OCI-LY7 (cell line): Measurements from ENCODE around the gene MUC5B. TPM values are rescaled to one million over a fixed set of nuclear protein-coding genes. Genes with fewer than 3 reads are reported as not detected.

Experiments
- BruUV-seq: library from RNA; stranded (reverse); fragments of 400-500 nt; replicated peaks from 2 replicates; lab custom pipeline; 2021; lab: Mats Ljungman, UMichigan
- CTCF ChIA-PET: fragments of 300-600 bp; sonication (Branson Sonifier 250); formaldehyde crosslinking; loops from one replicate; lab custom pipeline; 2022; ENCODE audit warnings: antibody characterized with exemption; ENCODE audit not compliant: unreplicated experiment; lab: Charles Lee
- POLR2A ChIA-PET: fragments of 300-600 bp; sonication (Branson Sonifier 250); formaldehyde crosslinking; loops from one replicate; lab custom pipeline; 2022; ENCODE audit warnings: antibody characterized with exemption; lab: Charles Lee
- DNase-seq: peaks from one replicate; pipeline ENCODE4 v3.0.0-alpha.2; 2015; ENCODE audit warnings: low spot score
- H2AFZ ChIP-seq: fragments of 200-600 bp; sonication (generic), shearing (Covaris generic); 2 replicates; pipeline ENCODE4 v1.6.1; 2014; ENCODE audit warnings: mild to moderate bottlenecking, antibody characterized with exemption, low read length, moderate library complexity
- H3K27ac ChIP-seq: fragments of 200-600 bp; sonication (generic); 2 replicates; pipeline ENCODE4 v1.5.1; 2014; ENCODE audit warnings: mixed run types, low read depth, mild to moderate bottlenecking, moderate library complexity, low read length, inconsistent platforms; ENCODE audit not compliant: poor library complexity, severe bottlenecking
- H3K36me3 ChIP-seq: fragments of 200-600 bp; sonication (generic); 2 replicates; pipeline ENCODE4 v1.6.1; 2014; ENCODE audit warnings: mild to moderate bottlenecking, antibody characterized with exemption, low read length, moderate library complexity, mixed read lengths; ENCODE audit not compliant: insufficient read depth
- H3K4me1 ChIP-seq: fragments of 200-600 bp; sonication (generic); 2 replicates; pipeline ENCODE4 v1.5.1; 2014; ENCODE audit warnings: mild to moderate bottlenecking, low read length; ENCODE audit not compliant: insufficient read depth, poor library complexity, severe bottlenecking
- H3K4me2 ChIP-seq: fragments of 200-600 bp; sonication (generic); 2 replicates; pipeline ENCODE4 v1.6.1; 2014; ENCODE audit warnings: mild to moderate bottlenecking, low read length
- H3K4me3 ChIP-seq: fragments of 200-600 bp; sonication (generic); 2 replicates; pipeline ENCODE4 v1.5.1; 2014; ENCODE audit warnings: mild to moderate bottlenecking, low read depth, low read length; ENCODE audit not compliant: poor library complexity, severe bottlenecking
- H3K79me2 ChIP-seq: fragments of 200-600 bp; sonication (generic); 2 replicates; pipeline ENCODE4 v1.6.1; 2016; ENCODE audit warnings: low read depth, mild to moderate bottlenecking, low read length, moderate library complexity, mixed read lengths; ENCODE audit not compliant: insufficient read depth
- H3K9me2 ChIP-seq: fragments of 200-600 bp; sonication (generic); 2 replicates; pipeline ENCODE4 v1.6.1; 2016; ENCODE audit warnings: mild to moderate bottlenecking, low read length, mixed read lengths; ENCODE audit not compliant: insufficient read depth
- H3K9me3 ChIP-seq: fragments of 200-600 bp; sonication (generic); 2 replicates; pipeline ENCODE4 v1.6.1; 2014; ENCODE audit warnings: mild to moderate bottlenecking, mixed run types, low read length, mixed read lengths
- H4K20me1 ChIP-seq: fragments of 200-600 bp; sonication (generic); 2 replicates; pipeline ENCODE4 v1.6.1; 2014; ENCODE audit warnings: mild to moderate bottlenecking, antibody characterized with exemption, low read length, moderate library complexity, mixed read lengths; ENCODE audit not compliant: insufficient read depth
- EZH2phosphoT487 ChIP-seq: fragments of 200-600 bp; sonication (generic); IDR thresholded peaks from 2 replicates; pipeline ENCODE4 v1.6.1; 2018; ENCODE audit warnings: low read depth, borderline replicate concordance, mild to moderate bottlenecking, mixed run types, antibody characterized with exemption, low read length, moderate library complexity, mixed read lengths
- intact Hi-C: fragments of 100-400 bp; cut with micrococcal nuclease; formaldehyde crosslinking; loops from one replicate; pipeline ENCODE4 v1.10.0; 2022; ENCODE audit not compliant: unreplicated experiment
- total RNA-seq, 2 experiments: library from RNA; depleted of rRNA in 1 of 2; stranded (reverse); fragments of >200 nt in 1 of 2; shearing (Covaris generic) in 1 of 2; gene quantifications; 2 replicates each; pipeline ENCODE4 v1.2.3, GENCODE V29; 2014 to 2022
- TF ChIP-seq, protein P1 (sequence below): fragments of 200-600 bp; sonication (generic); conservative IDR thresholded peaks from 2 replicates; pipeline ENCODE4 v1.5.1; 2014; ENCODE audit warnings: mild to moderate bottlenecking, antibody characterized with exemption, low read length, moderate library complexity, mixed read lengths

MUC5B gene
- total RNA-seq, 2 experiments from 2014 or later, result under 0.01 TPM; not detected in 1

DNA sequence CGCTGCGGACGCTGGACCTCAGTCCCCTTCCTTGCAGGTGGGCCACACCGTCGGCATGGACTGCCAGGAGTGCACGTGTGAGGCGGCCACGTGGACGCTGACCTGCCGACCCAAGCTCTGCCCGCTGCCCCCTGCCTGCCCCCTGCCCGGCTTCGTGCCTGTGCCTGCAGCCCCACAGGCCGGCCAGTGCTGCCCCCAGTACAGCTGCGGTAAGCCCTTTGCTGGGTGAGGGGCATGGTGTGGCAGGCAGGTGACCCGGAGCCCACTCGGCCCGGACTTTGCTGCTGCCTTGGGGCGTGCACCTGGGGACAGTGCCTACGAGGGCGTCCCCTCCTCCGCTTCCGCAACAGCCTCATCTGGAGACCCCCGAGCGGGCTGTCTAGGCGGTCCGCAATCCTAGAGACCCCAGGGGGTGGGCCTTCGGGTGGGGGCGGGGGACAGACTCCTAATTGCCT is 25.4 kb upstream of the MUC5B start:
- Histone ChIP-seq H4K20me1 (no peaks in the 10 kb centered on the region), H3K9me3 (no peaks in the 10 kb centered on the region), H3K9me2 (no peaks in the 10 kb centered on the region), H3K27ac (no peak overlapping the region), H3K36me3 (no peaks in the 10 kb centered on the region), H3K79me2 (no peaks in the 10 kb centered on the region), H2AFZ (no peak overlapping the region), H3K4me1 (no peaks in the 10 kb centered on the region), H3K4me2 (no peak overlapping the region), H3K4me3 (no peak overlapping the region)
- CTCF ChIA-PET, result no interaction called here
- no TSS peak for BruUV-seq
- POLR2A ChIA-PET, result no interaction called here
- TF ChIP-seq EZH2phosphoT487, result no peak
- TF ChIP-seq, protein P1, sequence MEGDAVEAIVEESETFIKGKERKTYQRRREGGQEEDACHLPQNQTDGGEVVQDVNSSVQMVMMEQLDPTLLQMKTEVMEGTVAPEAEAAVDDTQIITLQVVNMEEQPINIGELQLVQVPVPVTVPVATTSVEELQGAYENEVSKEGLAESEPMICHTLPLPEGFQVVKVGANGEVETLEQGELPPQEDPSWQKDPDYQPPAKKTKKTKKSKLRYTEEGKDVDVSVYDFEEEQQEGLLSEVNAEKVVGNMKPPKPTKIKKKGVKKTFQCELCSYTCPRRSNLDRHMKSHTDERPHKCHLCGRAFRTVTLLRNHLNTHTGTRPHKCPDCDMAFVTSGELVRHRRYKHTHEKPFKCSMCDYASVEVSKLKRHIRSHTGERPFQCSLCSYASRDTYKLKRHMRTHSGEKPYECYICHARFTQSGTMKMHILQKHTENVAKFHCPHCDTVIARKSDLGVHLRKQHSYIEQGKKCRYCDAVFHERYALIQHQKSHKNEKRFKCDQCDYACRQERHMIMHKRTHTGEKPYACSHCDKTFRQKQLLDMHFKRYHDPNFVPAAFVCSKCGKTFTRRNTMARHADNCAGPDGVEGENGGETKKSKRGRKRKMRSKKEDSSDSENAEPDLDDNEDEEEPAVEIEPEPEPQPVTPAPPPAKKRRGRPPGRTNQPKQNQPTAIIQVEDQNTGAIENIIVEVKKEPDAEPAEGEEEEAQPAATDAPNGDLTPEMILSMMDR, result no peak
- DNase-seq, result no peak
- intact Hi-C loops, result no loop called here

DNA sequence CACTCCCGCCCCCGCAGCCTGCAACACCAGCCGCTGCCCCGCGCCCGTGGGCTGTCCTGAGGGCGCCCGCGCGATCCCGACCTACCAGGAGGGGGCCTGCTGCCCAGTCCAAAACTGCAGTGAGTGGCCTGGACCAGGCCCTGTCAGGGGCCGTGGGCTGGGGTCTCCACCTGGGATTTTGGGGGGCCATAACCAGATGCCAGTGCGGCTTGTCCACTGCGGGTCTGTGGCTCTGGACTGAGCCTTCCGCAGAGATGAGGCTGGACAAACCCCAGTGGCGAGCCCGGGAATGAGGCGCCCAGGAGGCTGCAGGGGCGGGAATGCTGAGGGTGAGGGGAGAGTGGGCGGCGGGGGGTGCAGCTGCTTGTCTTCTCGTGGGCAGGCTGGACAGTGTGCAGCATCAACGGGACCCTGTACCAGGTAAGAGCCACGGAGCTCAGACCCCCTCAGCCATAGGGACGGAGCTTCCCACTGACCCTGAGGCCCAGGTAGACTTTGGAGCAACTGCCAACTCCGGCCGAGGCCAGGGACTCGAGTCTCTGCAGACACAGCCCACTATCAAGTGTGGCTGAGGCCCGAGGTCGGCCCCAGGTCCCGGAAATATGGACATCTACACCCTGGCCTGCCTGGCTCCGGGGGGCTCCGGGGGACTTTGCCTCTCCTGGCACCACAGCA is 24.8 kb upstream of the MUC5B start:
- DNase-seq, result no peak
- Histone ChIP-seq H3K9me3 (no peaks in the 10 kb centered on the region), H3K9me2 (no peaks in the 10 kb centered on the region), H4K20me1 (no peaks in the 10 kb centered on the region), H3K79me2 (no peaks in the 10 kb centered on the region), H2AFZ (no peak overlapping the region), H3K27ac (no peak overlapping the region), H3K4me3 (no peak overlapping the region), H3K4me2 (no peak overlapping the region), H3K36me3 (no peaks in the 10 kb centered on the region), H3K4me1 (no peaks in the 10 kb centered on the region)
- ChIA-PET POLR2A (no interaction called here), CTCF (no interaction called here)
- TF ChIP-seq EZH2phosphoT487, result no peak
- TF ChIP-seq, protein P1, result no peak
- BruUV-seq, result no TSS peak
- intact Hi-C loops, result no loop called here

DNA sequence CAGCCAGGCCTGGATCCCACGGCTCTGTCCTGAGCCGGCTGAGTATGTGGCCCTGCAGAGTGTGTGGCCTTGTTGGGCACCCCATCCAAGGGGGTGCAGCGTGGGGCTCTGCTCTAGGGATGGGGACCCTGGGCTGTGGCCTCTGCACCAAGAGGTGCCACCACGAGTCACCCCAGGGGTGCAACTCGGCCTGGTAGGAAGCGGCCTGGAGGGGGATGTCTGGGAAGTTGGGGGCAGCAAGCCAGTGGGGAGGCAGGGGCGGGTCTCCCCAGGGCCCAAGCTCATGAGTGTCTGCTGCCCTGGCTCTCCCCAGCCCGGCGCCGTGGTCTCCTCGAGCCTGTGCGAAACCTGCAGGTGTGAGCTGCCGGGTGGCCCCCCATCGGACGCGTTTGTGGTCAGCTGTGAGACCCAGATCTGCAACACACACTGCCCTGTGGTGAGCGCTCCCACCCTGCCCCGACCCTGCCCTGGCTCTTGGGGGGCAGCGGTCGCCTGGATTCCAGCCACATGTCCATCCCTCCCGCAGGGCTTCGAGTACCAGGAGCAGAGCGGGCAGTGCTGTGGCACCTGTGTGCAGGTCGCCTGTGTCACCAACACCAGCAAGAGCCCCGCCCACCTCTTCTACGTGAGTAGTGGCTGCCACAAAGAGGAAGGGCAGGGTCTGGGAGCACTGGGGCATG is 24.2 kb upstream of the MUC5B start:
- no peaks in the 10 kb centered on the region for H3K9me2 ChIP-seq
- H3K36me3 ChIP-seq, result no peaks in the 10 kb centered on the region
- TF ChIP-seq EZH2phosphoT487, result no peak
- TF ChIP-seq, protein P1, result no peak
- CTCF ChIA-PET, result no interaction called here
- H2AFZ ChIP-seq, result no peak overlapping the region
- POLR2A ChIA-PET, result no interaction called here
- H3K9me3 ChIP-seq, result no peaks in the 10 kb centered on the region
- H3K4me3 ChIP-seq, result no peak overlapping the region
- H4K20me1 ChIP-seq, result no peaks in the 10 kb centered on the region
- H3K79me2 ChIP-seq, result no peaks in the 10 kb centered on the region
- BruUV-seq, result no TSS peak
- no peak overlapping the region for H3K27ac ChIP-seq
- H3K4me1 ChIP-seq, result no peaks in the 10 kb centered on the region
- H3K4me2 ChIP-seq, result no peak overlapping the region
- intact Hi-C loops, result no loop called here
- no peak for DNase-seq
